ENCODE results near the gene RSPH10B2. TPM values are rescaled to one million over a fixed set of nuclear protein-coding genes. Genes with fewer than 3 reads are reported as not detected.

RSPH10B2 gene
- total and polyA plus RNA-seq, 2 of the 13 experiments (the other 11 are each of a cell fraction or from before 2014, with no cell fraction given), result 0.31 TPM; not detected in 1

GRCh38 chr7:6708304-6708703 lies 45.6 kb upstream of the RSPH10B2 start (continued):
- TF ChIP-seq, protein P1, sequence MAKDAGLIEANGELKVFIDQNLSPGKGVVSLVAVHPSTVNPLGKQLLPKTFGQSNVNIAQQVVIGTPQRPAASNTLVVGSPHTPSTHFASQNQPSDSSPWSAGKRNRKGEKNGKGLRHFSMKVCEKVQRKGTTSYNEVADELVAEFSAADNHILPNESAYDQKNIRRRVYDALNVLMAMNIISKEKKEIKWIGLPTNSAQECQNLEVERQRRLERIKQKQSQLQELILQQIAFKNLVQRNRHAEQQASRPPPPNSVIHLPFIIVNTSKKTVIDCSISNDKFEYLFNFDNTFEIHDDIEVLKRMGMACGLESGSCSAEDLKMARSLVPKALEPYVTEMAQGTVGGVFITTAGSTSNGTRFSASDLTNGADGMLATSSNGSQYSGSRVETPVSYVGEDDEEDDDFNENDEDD (CRISPR knock-in tag; IDR thresholded peaks at IDR 0.05; ENCODE audit: borderline replicate concordance), result no peak
- TF ChIP-seq ZMYM4 (CRISPR knock-in tag; IDR thresholded peaks at IDR 0.05) (peak; percentile 35; the same call in 1 of the 2 replicates), RBAK (CRISPR knock-in tag; IDR thresholded peaks at IDR 0.05) (no peak), PCBP1 (IDR thresholded peaks at IDR 0.05; ENCODE audit: borderline replicate concordance, low read depth, low read length) (no peak), CEBPG (CRISPR knock-in tag; IDR thresholded peaks at IDR 0.05) (0 out of 2 replicates have a peak, but pooled peaks have one; percentile 8), ZNF263 (CRISPR knock-in tag; IDR thresholded peaks at IDR 0.05) (no peak), FOXK1 (CRISPR knock-in tag; IDR thresholded peaks at IDR 0.05; ENCODE audit: borderline replicate concordance, low read depth) (peak; percentile 42; the same call in 1 of the 2 replicates), POLR2G (IDR thresholded peaks at IDR 0.05; ENCODE audit: low read depth, low read length) (no peak), ZNF777 (CRISPR knock-in tag; IDR thresholded peaks at IDR 0.05) (no peak), KIAA2018 (CRISPR knock-in tag; IDR thresholded peaks at IDR 0.05; ENCODE audit: borderline replicate concordance) (no peak), FOXA3 (CRISPR knock-in tag; IDR thresholded peaks at IDR 0.05) (peak; percentile 77), ZNF607 (CRISPR knock-in tag; IDR thresholded peaks at IDR 0.05; ENCODE audit: borderline replicate concordance) (no peak), TCF7L2 (IDR thresholded peaks at IDR 0.05; ENCODE audit: low read depth, low read length) (no peak), ZNF572 (CRISPR knock-in tag; IDR thresholded peaks at IDR 0.05) (no peak), MAFK (conservative IDR thresholded peaks at IDR 0.05 in 1 of 2, IDR thresholded peaks at IDR 0.05 in 1 of 2; ENCODE audit: low read length in 2 of 2) (peak; percentile 32 to 40; a peak in 1 of 4 replicates), HNRNPH1 (optimal IDR thresholded peaks at IDR 0.05; ENCODE audit: low read depth, low read length) (no peak)
- TF ChIP-seq, protein P2, sequence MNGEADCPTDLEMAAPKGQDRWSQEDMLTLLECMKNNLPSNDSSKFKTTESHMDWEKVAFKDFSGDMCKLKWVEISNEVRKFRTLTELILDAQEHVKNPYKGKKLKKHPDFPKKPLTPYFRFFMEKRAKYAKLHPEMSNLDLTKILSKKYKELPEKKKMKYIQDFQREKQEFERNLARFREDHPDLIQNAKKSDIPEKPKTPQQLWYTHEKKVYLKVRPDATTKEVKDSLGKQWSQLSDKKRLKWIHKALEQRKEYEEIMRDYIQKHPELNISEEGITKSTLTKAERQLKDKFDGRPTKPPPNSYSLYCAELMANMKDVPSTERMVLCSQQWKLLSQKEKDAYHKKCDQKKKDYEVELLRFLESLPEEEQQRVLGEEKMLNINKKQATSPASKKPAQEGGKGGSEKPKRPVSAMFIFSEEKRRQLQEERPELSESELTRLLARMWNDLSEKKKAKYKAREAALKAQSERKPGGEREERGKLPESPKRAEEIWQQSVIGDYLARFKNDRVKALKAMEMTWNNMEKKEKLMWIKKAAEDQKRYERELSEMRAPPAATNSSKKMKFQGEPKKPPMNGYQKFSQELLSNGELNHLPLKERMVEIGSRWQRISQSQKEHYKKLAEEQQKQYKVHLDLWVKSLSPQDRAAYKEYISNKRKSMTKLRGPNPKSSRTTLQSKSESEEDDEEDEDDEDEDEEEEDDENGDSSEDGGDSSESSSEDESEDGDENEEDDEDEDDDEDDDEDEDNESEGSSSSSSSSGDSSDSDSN (CRISPR knock-in tag; IDR thresholded peaks at IDR 0.05), result no peak

All from HepG2 (cell line).